Activated CD4-positive, alpha-beta T cell treated with anti-CD3 and anti-CD28 coated beads, Interleukin-2, amount 50 U/mL, for 24 hours (primary cell): ENCODE data around the gene CNTNAP4.

Experiments
- DNase-seq, 2 donors: peaks; one replicate each; pipeline ENCODE4 v3.0.0-alpha.2; 2020; ENCODE audit warnings: low read depth in 1 of 2, low spot score in 1 of 2

CNTNAP4 gene

GRCh38 chr16:76577003-76577402 is 299.8 kb downstream of the CNTNAP4 start:
- DNase-seq, result no peak

- no peak for DNase-seq
Measured at GRCh38 chr16:76579277-76579922, 302.2 kb downstream of the CNTNAP4 start.

- no peak for DNase-seq
Measured at GRCh38 chr16:76583466-76583865, 306.3 kb downstream of the CNTNAP4 start.

DNA sequence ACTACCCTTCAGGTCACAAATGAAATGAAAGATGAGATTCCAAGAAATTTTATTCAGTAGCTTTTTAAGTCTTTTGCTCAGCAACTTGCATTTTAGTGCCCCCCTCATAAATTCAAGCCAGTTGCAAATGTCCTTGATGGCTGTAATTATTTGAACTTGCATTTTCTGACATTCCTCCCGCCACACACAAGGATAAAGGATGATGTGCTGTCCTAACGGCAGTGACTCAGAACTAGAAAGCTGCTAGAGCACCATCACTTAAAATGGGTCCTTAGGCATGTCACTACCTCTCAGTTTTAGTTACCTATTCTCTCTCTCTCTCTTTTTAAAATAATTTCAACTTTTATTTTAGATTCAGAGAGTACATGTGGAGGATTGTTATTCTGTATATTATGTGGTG is 306.7 kb downstream of the CNTNAP4 start:
- DNase-seq, result no peak

- DNase-seq, result no peak
Measured at GRCh38 chr16:76598498-76598897, 321.3 kb downstream of the CNTNAP4 start.

GRCh38 chr16:76607317-76607716 is 330.1 kb downstream of the CNTNAP4 start:
- DNase-seq, result no peak
